A549 (cell line): ENCODE results near the gene ANKRD11. TPM values are rescaled to one million over a fixed set of nuclear protein-coding genes. Genes with fewer than 3 reads are reported as not detected.
A peak's percentile ranks its signal among the peaks of the same experiment; 100 is the strongest.

Experiments used
- ATAC-seq, 2 experiments: fragments of 200-7000 bp in 1 of 2; fragments of >200 bp in 1 of 2; cut with Nextera tagmentation in 1 of 2; cut with Tn5 transposase in 1 of 2; 3 replicates each; pipeline versions ENCODE4 v1.8.0 to v1.9.1; 2018 to 2020; ENCODE audit warnings: mild to moderate bottlenecking in 1 of 2, moderate library complexity in 1 of 2
- CTCF ChIA-PET: fragments of 300-600 bp; sonication (Branson Sonifier 250); formaldehyde crosslinking; extraction: SDS; loops from one replicate; lab custom pipeline; 2021; ENCODE audit warnings: antibody characterized with exemption, inconsistent platforms; lab: Yijun Ruan, JAX
- POLR2A ChIA-PET: fragments of 350-600 bp; formaldehyde crosslinking; extraction: SDS; loops from one replicate; lab custom pipeline; 2021; ENCODE audit warnings: antibody characterized with exemption, inconsistent platforms; lab: Yijun Ruan, JAX
- DNase-seq, 2 experiments: peaks; one replicate each; pipeline versions ENCODE4 v3.0.0 to v3.0.0-alpha.2; 2011 to 2016; ENCODE audit warnings: low read depth in 1 of 2, low spot score in 1 of 2
- FAIRE-seq: peaks from 2 replicates; lab custom pipeline; 2011; peaks lifted over from hg19 to GRCh38; lab: Jason Lieb, UNC
- H3K27ac ChIP-seq, 2 experiments: fragments of >200 bp; sonication (Bioruptor Twin); formaldehyde crosslinking; 3 replicates each; pipeline ENCODE4 v1.5.1; 2016 to 2017
- H3K4me1 ChIP-seq: fragments of >200 bp; sonication (Bioruptor Twin); formaldehyde crosslinking; 3 replicates; pipeline ENCODE4 v1.6.1; 2016
- H3K4me2 ChIP-seq: fragments of >200 bp; sonication (Bioruptor Twin); formaldehyde crosslinking; 3 replicates; pipeline ENCODE4 v1.6.1; 2016
- H3K4me3 ChIP-seq: fragments of >200 bp; sonication (Bioruptor Twin); formaldehyde crosslinking; 3 replicates; pipeline ENCODE4 v1.5.1; 2016
- H3K9me3 ChIP-seq: fragments of >200 bp; sonication (Bioruptor Twin); formaldehyde crosslinking; 3 replicates; pipeline ENCODE4 v1.6.1; 2016
- BHLHE40 ChIP-seq: IDR thresholded peaks from 2 replicates; pipeline ENCODE4 v1.6.1; 2012; ENCODE audit warnings: low read depth, low read length, inconsistent platforms
- CHD4 ChIP-seq: fragments of 200-600 bp; sonication (generic); IDR thresholded peaks from 2 replicates; pipeline ENCODE4 v1.6.1; 2016; ENCODE audit warnings: antibody characterized with exemption, mild to moderate bottlenecking, borderline replicate concordance
- CTCF ChIP-seq: fragments of >200 bp; sonication (Bioruptor Twin); formaldehyde crosslinking; IDR thresholded peaks from 3 replicates; pipeline ENCODE4 v1.5.1; 2016
- E2F6 ChIP-seq: IDR thresholded peaks from 2 replicates; pipeline ENCODE4 v1.6.1; 2012; ENCODE audit warnings: low read depth, borderline replicate concordance
- FOSB ChIP-seq: fragments of 250-450 bp; sonication (Bioruptor Pico); IDR thresholded peaks from 2 replicates; pipeline ENCODE4 v1.5.0; 2020; ENCODE audit warnings: mild to moderate bottlenecking, moderate library complexity
- GATA3 ChIP-seq: IDR thresholded peaks from 2 replicates; pipeline ENCODE4 v1.6.1; 2012; ENCODE audit warnings: borderline replicate concordance
- HEYL ChIP-seq: fragments of 250-450 bp; sonication (Bioruptor Pico); IDR thresholded peaks from 2 replicates; pipeline ENCODE4 v1.8.0; 2021; ENCODE audit warnings: mild to moderate bottlenecking, moderate library complexity
- HOXA7 ChIP-seq: fragments of 250-450 bp; sonication (Bioruptor Pico); IDR thresholded peaks from 2 replicates; pipeline ENCODE4 v1.5.0; 2020; ENCODE audit warnings: mild to moderate bottlenecking, moderate library complexity
- JUN ChIP-seq, 2 experiments: fragments of >200 bp; sonication (Bioruptor Twin); formaldehyde crosslinking; IDR thresholded peaks; 2 replicates in 1 of 2; 3 replicates in 1 of 2; pipeline ENCODE4 v1.6.1; 2016 to 2017
- MAFK ChIP-seq: fragments of 450-650 bp; IDR thresholded peaks from 2 replicates; pipeline ENCODE4 v1.6.1; 2014; ENCODE audit not compliant: partially characterized antibody
- MAX ChIP-seq: IDR thresholded peaks from 2 replicates; pipeline ENCODE4 v1.6.1; 2012
- NFE2L2 ChIP-seq: fragments of 150-350 bp; conservative IDR thresholded peaks from 2 replicates; pipeline ENCODE4 v1.6.1; 2014; ENCODE audit warnings: low read length
- NPAS2 ChIP-seq: fragments of 250-450 bp; sonication (Bioruptor Pico); IDR thresholded peaks from 2 replicates; pipeline ENCODE4 v1.8.0; 2022; ENCODE audit warnings: mild to moderate bottlenecking, moderate library complexity, borderline replicate concordance
- RAD21 ChIP-seq, 2 experiments: fragments of >200 bp in 1 of 2; sonication (Bioruptor Twin) in 1 of 2; formaldehyde crosslinking in 1 of 2; IDR thresholded peaks in 1 of 2; conservative IDR thresholded peaks in 1 of 2; 2 replicates in 1 of 2; 3 replicates in 1 of 2; pipeline ENCODE4 v1.6.1; 2012 to 2018; ENCODE audit warnings: inconsistent platforms in 1 of 2
- REST ChIP-seq: fragments of 200-600 bp; sonication (generic); IDR thresholded peaks from 2 replicates; pipeline ENCODE4 v1.6.1; 2016; ENCODE audit warnings: antibody characterized with exemption, mild to moderate bottlenecking, moderate library complexity
- SMC3 ChIP-seq: fragments of >200 bp; sonication (Bioruptor Twin); formaldehyde crosslinking; IDR thresholded peaks from 3 replicates; pipeline ENCODE4 v1.6.1; 2018; ENCODE audit warnings: inconsistent platforms
- TFCP2L1 ChIP-seq: fragments of 250-450 bp; sonication (Bioruptor Pico); IDR thresholded peaks from 2 replicates; pipeline ENCODE4 v1.5.0; 2021; ENCODE audit warnings: mild to moderate bottlenecking
- USF2 ChIP-seq: fragments of 450-650 bp; IDR thresholded peaks from 2 replicates; pipeline ENCODE4 v1.6.1; 2014; ENCODE audit warnings: antibody characterized with exemption
- ZSCAN20 ChIP-seq: fragments of 250-450 bp; sonication (Bioruptor Pico); IDR thresholded peaks from 2 replicates; pipeline ENCODE4 v1.8.0; 2022; ENCODE audit warnings: mild to moderate bottlenecking, moderate library complexity
- WGBS: methylation state at CpG from one replicate; pipeline ENCODE4 v1.1.6; 2017; ENCODE audit errors: missing lambda C conversion rate; 5-methylcytosine and 5-hydroxymethylcytosine counted together
- polyA plus RNA-seq, 4 experiments: library from polyadenylated mRNA; depleted of rRNA in 3 of 4; stranded (reverse); fragments of >200 nt; fragmentation: RNase III in 1 of 4; extraction: RNeasy Plus Mini Kit Qiagen cat#74134 plus additional on column Dnase treatment in 1 of 4; gene quantifications; 2 replicates in 3 of 4; 3 replicates in 1 of 4; pipeline ENCODE4 v1.2.3, GENCODE V29; 2011 to 2017

ANKRD11 gene
- polyA plus RNA-seq, 2 of the 4 experiments (the other 2 are of a cell fraction), result 53.6 to 54.9 TPM

- FAIRE-seq (no peak), ATAC-seq (peak; percentile 67 to 77), DNase-seq (peak; percentile 85 to 95)
- ChIA-PET CTCF (interaction anchor here (0.6 to 2.2 kb wide), 7 partner anchors 7 to 256 kb away, joined by 3 to 5 read pairs (median 3); no protein-coding TSS in a partner anchor), POLR2A (interaction anchor here (0.6 to 0.7 kb wide), 2 partner anchors 56 to 64 kb away, joined by 3 read pairs; no protein-coding TSS in a partner anchor)
- 17% methylated on average over 19 of the region's 21 CpGs for WGBS
- H3K4me3 ChIP-seq, result no peak overlapping the region
- H3K4me1 ChIP-seq, result peaks cover 51% of the 10 kb centered on the region
- H3K9me3 ChIP-seq, result no peaks in the 10 kb centered on the region
- H3K4me2 ChIP-seq, result peak overlapping the region; percentile 56
- TF ChIP-seq MAFK (peak; percentile 61), HOXA7 (CRISPR knock-in tag) (no peak), NPAS2 (peak; percentile 87), FOSB (no peak), HEYL (CRISPR knock-in tag) (no peak), MAX (peak; percentile 77; the same call in 1 of the 2 replicates), RAD21 (conservative IDR thresholded peaks at IDR 0.05 in 1 of 2, IDR thresholded peaks at IDR 0.05 in 1 of 2) (peak; percentile 29 to 44; a peak in 4 of 5 replicates), TFCP2L1 (CRISPR knock-in tag) (0 out of 2 replicates have a peak, but pooled peaks have one; percentile 6), GATA3 (peak; percentile 63; the same call in 1 of the 2 replicates), JUN (IDR thresholded peaks at IDR 0.05) (0 out of 5 replicates have a peak, but pooled peaks of 1 of the 2 experiments have one; percentile 24), BHLHE40 (peak; percentile 29; the same call in 1 of the 2 replicates), CTCF (0 out of 3 replicates have a peak, but pooled peaks have one; percentile 6), REST (no peak), USF2 (peak; percentile 88)
- peak overlapping the region; percentile 59 to 85 for H3K27ac ChIP-seq
Measured at GRCh38 chr16:89502081-89502843, 11.9 kb upstream of the ANKRD11 start.

GRCh38 chr16:89499767-89500166 lies 9.4 kb upstream of the ANKRD11 start:
- Histone ChIP-seq H3K9me3 (no peaks in the 10 kb centered on the region), H3K4me2 (no peak overlapping the region), H3K4me1 (peaks cover 27% of the 10 kb centered on the region), H3K4me3 (no peak overlapping the region), H3K27ac (no peak overlapping the region)
- no peak for TF ChIP-seq NFE2L2
- no peak for TF ChIP-seq CHD4
- TF ChIP-seq ZSCAN20 (CRISPR knock-in tag), result no peak
- no peak for TF ChIP-seq E2F6
- TF ChIP-seq SMC3, result no peak
- ChIA-PET CTCF (interaction anchor here (0.5 kb wide), 1 partner anchor 15 kb away, joined by 3 read pairs; no protein-coding TSS in a partner anchor), POLR2A (no interaction called here)
- no peak for FAIRE-seq
- no peak for ATAC-seq
- DNase-seq, result no peak
- 97% methylated on average over 3 of the region's 3 CpGs for WGBS
